ENCODE results near the gene CERS6. TPM values are rescaled to one million over a fixed set of nuclear protein-coding genes. Genes with fewer than 3 reads are reported as not detected.
"Not testable (repeated sequence)": the region's sequence is repeated elsewhere in the genome, so short reads cannot be mapped to it uniquely, and the experiment has no call there.

Gene CERS6
- total and polyA plus RNA-seq, 2 experiments from 2014 or later = 7.4 to 35.0 TPM

- TF ChIP-seq REST (IDR thresholded peaks at IDR 0.05; ENCODE audit: unreplicated experiment) (no peak), ETS1 (IDR thresholded peaks at IDR 0.05) (no peak), POLR2AphosphoS5 (IDR thresholded peaks at IDR 0.05; ENCODE audit: low read depth) (no peak), ZNF331 (CRISPR knock-in tag; IDR thresholded peaks at IDR 0.05; ENCODE audit: low read depth) (no peak), EZH2 (IDR thresholded peaks at IDR 0.05; ENCODE audit: low read depth, unreplicated experiment) (no peak), ZNF114 (CRISPR knock-in tag; IDR thresholded peaks at IDR 0.05) (no peak), JUNB (IDR thresholded peaks at IDR 0.05; ENCODE audit: unreplicated experiment) (no peak)
These were observed 310.5 kb downstream of the CERS6 start (continued) for GRCh38 chr2:168766600-168766999.

GRCh38 chr2:168767258-168767657, 311.2 kb downstream of the CERS6 start:
- no peak overlapping the region for H3K27ac ChIP-seq (ENCODE audit: low read depth)
- no peak overlapping the region for H3K4me3 ChIP-seq
- H3K79me2 ChIP-seq (replicated peaks; ENCODE audit: insufficient read depth) = no peaks in the 10 kb centered on the region
- Mint-ChIP-seq H3K4me1 (no peaks in the 10 kb centered on the region), H3K27me3 (ENCODE audit: insufficient read depth, low read depth, poor library complexity) (peaks cover 10% of the 10 kb centered on the region), H3K36me3 (ENCODE audit: low read depth) (peaks cover 10% of the 10 kb centered on the region), H3K27ac (no peak overlapping the region), H3K4me3 (no peak overlapping the region), H3K9me3 (no peaks in the 10 kb centered on the region)
- H3K9me2 ChIP-seq (ENCODE audit: insufficient read depth) = no peaks in the 10 kb centered on the region
- no peaks in the 10 kb centered on the region for H3K4me1 ChIP-seq (ENCODE audit: insufficient read depth)
- no peaks in the 10 kb centered on the region for H3K27me3 ChIP-seq (ENCODE audit: insufficient read depth)
- H3F3A ChIP-seq (replicated peaks; ENCODE audit: low read depth) = no peaks in the 10 kb centered on the region
- no peak overlapping the region for H2AFZ ChIP-seq
- no peak for DNase-seq (ENCODE audit: low spot score)
- no peak overlapping the region for H3K4me2 ChIP-seq
- no peaks in the 10 kb centered on the region for H3K36me3 ChIP-seq (ENCODE audit: insufficient read depth)
- ATAC-seq = no peak
- TF ChIP-seq ETS1 (IDR thresholded peaks at IDR 0.05) (no peak), EZH2phosphoT487 (IDR thresholded peaks at IDR 0.05; ENCODE audit: unreplicated experiment) (no peak), JUNB (IDR thresholded peaks at IDR 0.05; ENCODE audit: unreplicated experiment) (no peak), EZH2 (IDR thresholded peaks at IDR 0.05; ENCODE audit: low read depth, unreplicated experiment) (no peak)
- H4K20me1 ChIP-seq (replicated peaks; ENCODE audit: insufficient read depth) = no peaks in the 10 kb centered on the region

GRCh38 chr2:168768357-168768756, 312.3 kb downstream of the CERS6 start:
- not testable (repeated sequence) for H3K27ac Mint-ChIP-seq; H3K36me3 ChIP-seq (ENCODE audit: insufficient read depth); H3F3A ChIP-seq (replicated peaks; ENCODE audit: low read depth); H3K27me3 Mint-ChIP-seq (ENCODE audit: insufficient read depth, low read depth, poor library complexity); H3K4me3 ChIP-seq; H3K4me2 ChIP-seq; H3K9me3 Mint-ChIP-seq; DNase-seq (ENCODE audit: low spot score); H2AFZ ChIP-seq; H3K36me3 Mint-ChIP-seq (ENCODE audit: low read depth); H3K4me3 Mint-ChIP-seq; H4K20me1 ChIP-seq (replicated peaks; ENCODE audit: insufficient read depth); H3K9me2 ChIP-seq (ENCODE audit: insufficient read depth); H3K4me1 ChIP-seq (ENCODE audit: insufficient read depth); ATAC-seq; H3K4me1 Mint-ChIP-seq; H3K27ac ChIP-seq (ENCODE audit: low read depth); H3K27me3 ChIP-seq (ENCODE audit: insufficient read depth); H3K79me2 ChIP-seq (replicated peaks; ENCODE audit: insufficient read depth)
